GOT3 (cell line): ENCODE measurements around the gene PDGFB.
"Not testable (repeated sequence)": the region's sequence is repeated elsewhere in the genome, so short reads cannot be mapped to it uniquely, and the experiment has no call there.

Experiments used
- DNase-seq: peaks from one replicate; lab custom pipeline; 2025; ENCODE audit warnings: mixed read lengths; lab: John Stamatoyannopoulos, UW

Gene PDGFB

DNA sequence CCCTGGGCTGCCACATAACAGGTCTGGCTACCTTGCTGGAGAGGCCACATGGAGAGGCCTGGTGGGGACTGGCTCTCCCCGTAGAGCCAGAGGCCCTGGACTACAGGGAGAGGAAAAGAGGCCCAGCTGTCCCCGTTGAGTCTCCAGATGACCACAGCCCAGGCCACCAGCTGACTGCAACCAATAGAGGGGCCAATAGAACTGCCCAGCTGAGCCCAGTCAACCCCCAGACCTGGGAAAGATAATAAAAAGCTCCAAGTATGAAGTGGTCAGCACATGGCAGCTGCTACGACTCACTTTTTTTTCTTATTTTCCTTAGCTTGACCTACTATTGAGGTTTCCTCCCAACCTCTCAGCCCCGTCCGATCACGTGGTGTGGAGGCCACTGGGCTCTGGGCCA is 18.4 kb downstream of the PDGFB start:
- DNase-seq: no peak

DNA sequence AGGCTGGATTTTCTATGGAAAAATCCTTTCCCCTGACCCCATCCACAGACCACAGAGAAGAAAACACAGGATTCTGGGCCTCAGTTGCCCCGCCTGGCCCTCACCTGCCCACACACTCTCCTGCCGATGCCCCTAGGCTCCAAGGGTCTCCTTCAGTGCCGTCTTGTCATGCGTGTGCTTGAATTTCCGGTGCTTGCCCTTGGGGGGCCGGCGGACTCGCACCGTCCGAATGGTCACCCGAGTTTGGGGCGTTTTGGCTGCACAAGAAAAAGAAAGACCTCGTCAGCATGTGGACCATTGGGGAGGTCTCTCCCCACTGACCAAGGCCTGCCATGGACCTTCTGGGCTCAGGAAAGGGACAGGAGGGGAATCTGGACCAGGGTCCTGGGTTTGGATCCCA is 19.2 kb downstream of the PDGFB start:
- DNase-seq: no peak

GRCh38 chr22:39224550-39224949 is 20.2 kb downstream of the PDGFB start:
- DNase-seq: no peak

DNA sequence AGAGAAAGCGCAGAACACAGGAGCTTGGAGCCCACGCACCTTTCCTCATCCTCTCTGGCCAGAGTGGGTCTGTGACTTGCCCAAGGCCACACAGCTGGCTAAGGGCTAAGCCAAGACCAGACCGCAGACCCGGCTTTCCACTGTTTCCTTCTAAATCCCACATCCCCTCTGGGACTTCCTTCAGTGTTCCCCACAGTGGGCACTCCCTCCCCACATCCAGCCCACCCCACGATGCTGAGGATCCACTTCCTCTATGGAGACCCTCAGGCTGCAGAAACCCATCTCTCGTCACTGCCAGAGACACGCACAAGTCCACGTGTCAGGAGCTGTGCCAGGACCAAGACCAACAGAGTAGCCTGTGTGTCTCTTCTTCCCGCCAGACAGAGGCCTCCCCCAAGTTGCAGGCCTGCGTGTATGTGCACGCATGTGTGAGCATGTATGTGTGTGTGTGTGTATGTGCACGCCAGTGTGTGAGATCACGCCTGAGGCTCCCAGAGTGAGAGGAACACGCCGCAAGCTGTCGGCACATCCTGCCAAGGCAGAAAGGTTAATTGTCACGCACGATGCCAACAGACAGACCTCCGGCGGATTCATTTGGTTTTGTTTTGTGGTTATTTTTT is 21.6 kb downstream of the PDGFB start:
- no peak for DNase-seq

DNA sequence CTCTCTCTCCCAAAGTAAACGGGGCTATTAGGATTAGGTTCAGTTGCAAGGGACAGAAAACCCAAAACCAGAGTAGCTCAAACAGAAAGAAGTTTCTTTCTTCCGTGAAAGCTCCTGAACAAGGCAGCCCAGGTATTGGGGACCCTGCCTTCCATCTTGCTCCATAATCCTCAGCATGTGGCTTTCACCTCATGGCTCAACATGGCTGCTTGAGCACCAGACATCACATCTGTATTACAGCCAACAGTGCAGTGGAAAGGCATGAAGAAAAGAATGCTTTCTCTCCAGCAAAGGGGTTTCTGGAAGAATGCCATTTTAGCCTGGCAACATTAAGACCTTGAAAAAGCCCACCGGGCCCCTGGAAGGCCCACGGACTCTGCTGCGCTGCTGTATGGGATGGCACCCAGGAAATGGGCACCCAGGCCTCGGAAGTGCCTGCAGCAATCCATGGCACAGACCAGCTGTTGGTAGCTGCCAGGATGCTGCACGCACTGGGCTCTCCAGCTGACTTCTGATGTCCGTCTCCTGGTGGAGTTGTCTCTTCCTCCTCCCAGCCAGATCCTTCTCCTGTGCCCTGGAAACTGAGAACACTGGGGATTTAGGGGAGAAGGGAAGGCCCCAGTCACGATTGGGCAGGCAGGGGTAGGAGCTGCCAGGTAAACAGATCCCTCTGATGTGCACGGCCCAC is 22.6 kb downstream of the PDGFB start:
- DNase-seq: no peak

GRCh38 chr22:39220890-39221850 is 23.6 kb downstream of the PDGFB start:
- no peak for DNase-seq

GRCh38 chr22:39220450-39220849 is 24.3 kb downstream of the PDGFB start:
- no peak for DNase-seq

DNA sequence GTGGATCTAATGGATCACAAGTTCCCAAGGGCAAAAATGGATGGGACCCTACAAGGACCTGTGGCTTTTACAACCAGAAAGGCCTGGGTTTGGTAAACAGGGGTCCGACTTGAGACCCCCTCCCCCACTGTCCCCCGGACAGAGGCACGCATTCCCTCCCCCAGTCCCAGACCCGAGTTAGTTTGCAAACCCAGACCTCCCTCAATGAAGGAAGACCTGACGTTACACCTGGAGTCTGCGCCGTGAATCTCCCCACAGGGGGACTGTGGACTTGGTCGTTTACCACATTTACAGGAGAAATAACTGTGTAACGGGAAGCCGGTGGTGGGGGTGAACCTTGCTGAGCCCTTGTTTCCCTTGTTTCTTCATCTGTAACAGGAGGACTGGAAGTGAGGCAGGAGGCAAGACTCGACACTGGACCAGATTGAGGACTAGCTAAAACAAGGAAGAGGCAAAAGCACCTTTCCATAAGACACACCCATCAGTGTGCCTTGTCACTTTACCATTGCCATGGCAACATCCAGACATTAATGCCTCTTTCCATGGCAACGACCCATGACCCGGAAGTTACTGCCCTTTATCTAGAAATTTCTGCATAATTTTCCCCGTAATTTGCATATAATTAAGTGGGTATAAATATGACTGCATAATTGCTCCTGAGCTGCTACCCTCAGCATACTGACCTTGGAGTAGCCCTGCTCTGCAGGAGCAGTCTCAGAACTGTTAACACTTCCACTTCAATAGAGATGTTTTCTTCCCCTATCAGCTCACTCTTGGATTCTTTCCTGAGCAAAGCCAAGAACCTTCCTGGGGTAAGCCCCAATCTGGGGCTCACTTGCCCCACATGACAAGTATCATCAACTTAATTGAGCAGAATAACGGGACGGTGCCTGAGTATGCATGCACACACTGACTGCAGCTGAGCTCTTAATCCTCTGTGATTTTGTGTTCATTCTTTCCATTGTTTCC is 25.4 kb downstream of the PDGFB start:
- no peak for DNase-seq

DNA sequence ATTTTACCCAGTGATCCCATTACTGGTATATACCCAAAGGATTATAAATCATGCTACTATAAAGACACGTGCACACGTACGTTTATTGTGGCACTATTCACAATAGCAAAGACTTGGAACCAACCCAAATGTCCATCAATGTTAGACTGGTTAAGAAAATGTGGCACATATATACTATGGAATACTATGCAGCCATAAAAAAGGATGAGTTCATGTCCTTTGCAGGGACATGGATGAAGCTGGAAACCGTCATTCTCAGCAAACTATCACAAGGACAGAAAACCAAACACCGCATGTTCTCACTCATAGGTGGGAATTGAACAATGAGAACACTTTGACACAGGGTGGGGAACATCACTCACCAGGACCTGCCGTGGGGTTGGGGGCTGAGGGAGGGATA is 26.4 kb downstream of the PDGFB start:
- not testable (repeated sequence) for DNase-seq

DNA sequence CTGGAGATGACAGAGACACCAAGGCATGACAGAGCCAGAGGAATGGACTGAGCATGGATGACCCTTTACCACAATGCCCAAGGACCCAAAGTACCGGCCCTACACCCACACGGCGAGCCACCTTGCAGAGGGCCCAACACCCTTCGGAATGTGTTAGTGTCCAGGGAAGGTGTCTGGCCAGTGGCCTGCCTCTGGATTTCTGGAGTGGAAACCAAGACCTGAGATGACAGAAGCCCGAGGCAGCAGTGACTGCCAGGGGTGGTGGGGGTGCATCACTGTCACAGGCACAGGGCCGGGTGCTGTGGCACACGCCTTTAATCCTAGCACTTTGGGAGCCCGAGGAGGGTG is 28.7 kb downstream of the PDGFB start:
- DNase-seq: no peak

DNA sequence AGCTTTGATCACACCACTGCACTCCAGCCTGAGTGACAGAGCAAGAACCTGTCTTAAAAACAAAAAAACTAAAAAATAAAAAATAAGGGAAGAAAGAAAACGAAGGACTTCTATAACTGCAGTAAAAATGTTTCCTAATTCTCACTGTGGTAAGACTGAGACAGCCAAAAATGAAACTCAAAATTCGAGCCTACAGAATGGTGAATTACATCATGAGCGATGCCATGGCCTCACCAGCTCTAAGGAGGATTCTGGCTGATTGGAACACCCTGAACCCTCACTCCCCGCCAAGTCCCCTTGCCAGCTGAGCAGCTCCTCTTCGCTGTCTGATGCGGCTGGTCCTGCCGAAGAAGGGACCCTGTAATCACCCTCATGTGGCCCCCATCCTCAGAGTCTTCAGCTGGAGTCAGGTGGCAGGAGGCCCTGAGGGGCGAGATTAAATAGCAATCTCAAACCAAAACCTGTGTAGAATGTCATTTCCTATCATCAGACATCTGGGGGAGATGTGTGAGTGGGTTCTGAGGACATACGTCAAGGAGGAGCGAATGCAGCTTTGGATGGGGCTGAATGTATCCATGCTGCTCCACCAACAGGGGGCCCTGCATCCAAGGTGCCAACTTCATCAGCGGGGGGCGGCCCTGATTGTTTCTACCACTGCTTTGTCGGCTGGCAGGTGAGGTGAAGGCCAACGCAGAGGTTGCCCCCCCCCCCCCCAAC is 29.2 kb downstream of the PDGFB start:
- DNase-seq: no peak

GRCh38 chr22:39215070-39215396 is 29.7 kb downstream of the PDGFB start:
- no peak for DNase-seq

DNA sequence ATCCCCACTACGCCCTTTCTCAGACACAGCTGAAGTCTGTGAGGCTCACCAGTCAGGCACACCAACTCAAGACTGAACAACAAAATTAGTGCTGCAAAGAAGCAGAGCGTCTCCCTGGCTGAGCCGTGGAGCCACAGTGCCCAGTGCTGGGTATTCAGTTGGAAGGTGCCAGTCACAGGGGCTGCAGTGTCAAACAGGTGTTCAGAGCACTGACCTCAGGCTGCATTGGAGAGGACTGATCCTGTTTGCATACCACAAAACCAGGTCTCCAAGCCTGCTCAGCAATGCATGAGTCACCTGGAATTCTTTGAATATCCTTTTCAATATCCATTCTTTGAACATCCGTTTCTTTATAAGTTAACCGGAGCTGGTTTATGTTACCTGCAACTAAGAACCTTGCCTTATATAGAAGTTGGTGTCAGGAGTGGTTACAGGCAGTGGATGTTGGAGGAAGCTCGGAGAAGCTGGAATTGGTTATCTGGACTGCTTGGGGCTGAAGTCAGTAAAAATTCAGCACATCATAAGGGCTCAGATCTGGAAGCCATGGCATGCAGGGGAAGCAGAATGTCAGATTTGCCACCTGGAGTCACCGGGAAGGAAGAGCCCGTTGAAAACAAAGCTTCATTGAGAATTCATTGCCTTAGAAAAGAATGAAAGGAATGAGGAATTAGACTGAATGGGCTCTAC is 30.3 kb downstream of the PDGFB start:
- DNase-seq: no peak

DNA sequence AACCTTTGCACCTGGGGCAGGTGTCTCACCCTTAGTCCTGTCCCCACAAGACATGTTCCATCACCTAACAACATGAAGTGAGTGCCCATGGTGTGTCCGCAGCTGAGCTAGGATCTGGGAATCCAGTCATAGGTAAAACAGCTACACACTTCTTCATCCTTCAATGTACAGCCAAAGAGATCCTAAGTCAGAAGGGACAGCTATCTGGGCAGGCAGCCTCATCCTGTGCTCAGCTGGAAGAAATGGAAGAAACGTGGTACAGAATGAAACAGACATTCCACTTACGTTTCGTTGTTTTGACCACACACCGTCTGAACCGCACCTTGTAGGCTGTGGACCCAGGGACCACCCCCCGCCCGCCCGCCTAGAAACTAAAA is 30.8 kb downstream of the PDGFB start:
- DNase-seq: no peak

DNA sequence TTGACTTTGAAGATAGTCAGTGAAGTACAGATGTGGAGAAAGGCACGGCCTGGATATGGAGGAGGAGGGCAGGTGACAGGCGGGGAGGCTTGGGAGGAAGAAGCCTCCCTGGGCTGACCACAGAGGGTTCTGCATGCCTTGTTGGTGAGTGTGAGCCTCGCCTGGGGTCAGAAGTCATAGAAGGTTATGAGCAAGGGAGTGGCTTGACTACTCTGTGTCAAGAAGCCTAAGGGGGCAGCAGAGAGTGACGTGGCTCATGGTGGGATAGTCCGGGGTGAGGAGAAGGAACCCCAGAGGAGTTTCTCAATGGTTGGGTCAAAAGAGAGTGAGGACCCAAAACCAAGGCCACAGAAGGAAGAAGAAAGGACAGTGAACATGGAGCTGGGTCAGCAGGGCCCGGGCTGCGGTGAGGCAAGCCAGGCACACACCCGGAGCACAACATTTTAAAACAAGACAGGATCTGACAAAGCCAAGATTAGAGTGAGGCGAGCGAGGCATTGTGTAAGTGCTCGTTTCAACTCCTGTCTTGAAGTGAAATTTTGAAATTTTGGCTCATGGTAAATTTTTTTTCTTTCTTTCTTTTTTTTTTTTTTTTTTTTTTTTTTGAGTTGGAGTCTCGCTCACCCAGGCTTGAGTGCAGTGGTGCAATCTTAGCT is 31.9 kb downstream of the PDGFB start:
- DNase-seq: no peak

DNA sequence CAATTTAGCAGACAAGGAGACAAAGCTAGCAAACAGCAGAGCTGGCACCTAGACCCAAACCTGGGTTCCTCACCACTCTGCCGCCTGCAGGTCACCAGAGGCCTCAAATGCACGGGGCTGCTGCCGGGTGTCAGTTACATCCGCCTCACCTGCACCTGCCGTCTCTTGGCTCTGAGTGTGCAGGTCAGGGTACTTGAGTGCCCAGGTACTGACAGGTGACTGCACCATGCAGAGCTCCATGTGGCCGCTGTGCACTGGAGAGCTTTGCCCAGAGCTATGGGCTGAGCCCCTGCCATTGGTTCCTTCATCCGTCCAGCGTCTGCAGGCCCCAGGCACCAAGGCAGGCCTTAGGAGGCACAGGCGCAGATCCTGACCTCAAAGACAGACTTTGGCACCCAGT is 35.0 kb downstream of the PDGFB start:
- no peak for DNase-seq

- no peak for DNase-seq
These were observed 36.6 kb downstream of the PDGFB start for GRCh38 chr22:39208013-39208680.

DNA sequence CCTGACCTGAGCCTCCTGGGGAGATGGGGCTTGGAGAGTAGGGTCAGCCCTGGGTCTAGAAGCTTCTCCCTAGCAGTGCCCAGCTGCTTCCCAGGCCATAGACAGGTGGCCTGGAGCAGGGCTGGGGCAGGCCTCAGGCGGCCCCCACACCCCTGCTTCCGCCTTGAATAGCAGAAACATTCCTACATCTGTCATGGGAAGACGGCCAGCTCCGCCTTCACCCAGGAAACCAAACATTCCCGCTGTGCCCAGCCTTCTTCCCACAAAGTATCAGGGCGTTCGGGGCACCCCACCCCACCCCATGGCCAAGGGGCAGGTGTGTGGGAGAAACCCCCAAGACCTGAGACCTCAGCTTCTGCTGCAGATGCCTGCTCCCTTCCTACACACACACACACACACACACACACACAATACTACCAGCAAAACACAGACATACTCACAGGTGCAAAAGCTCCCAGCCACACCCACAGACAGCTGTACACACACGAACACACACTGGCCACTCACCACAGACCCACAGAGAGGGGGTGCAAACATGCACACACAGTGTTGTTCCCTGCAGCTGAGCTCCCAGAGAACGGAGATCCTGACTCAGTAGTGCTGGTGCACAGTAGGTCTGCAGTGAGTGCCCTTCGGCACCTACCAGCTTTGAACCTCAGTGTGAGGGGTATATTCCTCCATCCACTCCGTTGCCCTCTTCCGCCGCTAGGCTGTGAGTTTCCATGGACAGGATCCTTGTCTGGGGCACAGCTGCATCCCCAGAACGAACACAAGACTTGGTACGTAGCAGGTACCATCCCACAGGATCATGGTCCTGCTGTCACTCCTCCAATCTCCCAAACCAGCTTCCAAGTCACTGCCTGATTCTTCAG is 37.4 kb downstream of the PDGFB start:
- DNase-seq: no peak

DNA sequence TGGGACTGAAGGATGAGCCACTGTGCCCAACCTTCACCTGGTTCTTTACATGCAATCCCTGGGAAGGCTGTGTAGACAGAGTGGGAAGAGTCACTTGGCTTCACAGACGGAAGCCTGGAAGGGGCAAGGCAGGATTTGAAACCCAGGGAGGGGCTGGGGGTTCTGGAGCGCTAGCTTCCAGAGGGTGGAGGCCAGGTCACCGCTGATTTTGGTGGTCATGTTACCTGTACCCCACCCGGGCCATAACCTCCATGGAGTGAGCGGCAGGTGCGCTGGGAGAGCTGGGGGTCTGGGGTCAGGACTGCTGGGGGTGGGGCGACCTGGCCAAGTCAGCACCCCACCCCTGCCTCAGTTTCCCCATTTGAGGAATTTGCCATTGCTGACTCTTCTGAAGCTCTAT is 38.3 kb downstream of the PDGFB start:
- DNase-seq: no peak
